HG03439 (cell line): ENCODE data around the gene SIGLEC10.
"Not testable (repeated sequence)": the region's sequence is repeated elsewhere in the genome, so short reads cannot be mapped to it uniquely, and the experiment has no call there.

ENCODE experiments used
- ATAC-seq: cut with Tn5 transposase; IDR thresholded peaks from one replicate; pipeline ENCODE4 v1.9.1; 2021; ENCODE audit warnings: mild to moderate bottlenecking, moderate library complexity; ENCODE audit not compliant: unreplicated experiment

Gene SIGLEC10

GRCh38 chr19:51417107-51417809 lies at the start of gene SIGLEC10:
SIGLEC10 (minus strand) TSS chr19:51417642; CDS start chr19:51417581, 61 bp downstream.
- no peak for ATAC-seq

GRCh38 chr19:51466723-51467122 lies 49.3 kb upstream of the SIGLEC10 start:
- ATAC-seq, result no peak

- ATAC-seq, result not testable (repeated sequence)
Measured at GRCh38 chr19:51463976-51464581, 46.6 kb upstream of the SIGLEC10 start.

GRCh38 chr19:51462681-51463080 lies 45.2 kb upstream of the SIGLEC10 start:
- ATAC-seq, result no peak

GRCh38 chr19:51462276-51462675 lies 44.8 kb upstream of the SIGLEC10 start:
- ATAC-seq, result no peak

- no peak for ATAC-seq
Measured at GRCh38 chr19:51461723-51462161, 44.3 kb upstream of the SIGLEC10 start.

- no peak for ATAC-seq
Measured at GRCh38 chr19:51460164-51460992, 42.9 kb upstream of the SIGLEC10 start.

- ATAC-seq, result no peak
Measured at GRCh38 chr19:51458899-51459505, 41.6 kb upstream of the SIGLEC10 start.

- ATAC-seq, result no peak
Measured at GRCh38 chr19:51458051-51458645, 40.7 kb upstream of the SIGLEC10 start, which contains the start of gene SIGLEC8. SIGLEC8 (minus strand) TSS chr19:51458454; CDS start chr19:51458387, 67 bp downstream.

GRCh38 chr19:51457351-51458013 lies 40.0 kb upstream of the SIGLEC10 start:
- ATAC-seq, result no peak

- no peak for ATAC-seq
Measured at GRCh38 chr19:51456541-51457290, 39.3 kb upstream of the SIGLEC10 start.

- ATAC-seq, result no peak
Measured at GRCh38 chr19:51450730-51451307, 33.4 kb upstream of the SIGLEC10 start.

GRCh38 chr19:51448411-51449016 lies 31.1 kb upstream of the SIGLEC10 start:
- ATAC-seq, result no peak

- no peak for ATAC-seq
Measured at GRCh38 chr19:51448011-51448410, 30.6 kb upstream of the SIGLEC10 start.

- not testable (repeated sequence) for ATAC-seq
Measured at GRCh38 chr19:51447510-51447909, 30.1 kb upstream of the SIGLEC10 start.

GRCh38 chr19:51441410-51442390 lies 24.3 kb upstream of the SIGLEC10 start:
- ATAC-seq, result peak; percentile 90

GRCh38 chr19:51440846-51441409 lies 23.5 kb upstream of the SIGLEC10 start:
- ATAC-seq, result no peak
